ENCODE data around the gene SLC49A4. TPM values are rescaled to one million over a fixed set of nuclear protein-coding genes. Genes with fewer than 3 reads are reported as not detected.

Gene SLC49A4
- total RNA-seq, 4 donors from 2014 or later = 21.2 to 25.7 (median 24.1) TPM

GRCh38 chr3:122923611-122924010, 128.7 kb downstream of the SLC49A4 start:
- 83% methylated on average over 6 of the region's 6 CpGs for WGBS
- Histone ChIP-seq H3K4me1 (peaks cover 0 to 11% (median 10%) of the 10 kb centered on the region in 4 donors), H3K9me3 (no peaks in the 10 kb centered on the region), H3K27ac (replicated peaks in 1 of 4) (no peak overlapping the region), H3K36me3 (no peaks in the 10 kb centered on the region), H3K27me3 (peaks cover 0 to 42% (median 13%) of the 10 kb centered on the region in 4 donors), H3K4me3 (no peak overlapping the region)
- no peak for TF ChIP-seq POLR2A (IDR thresholded peaks at IDR 0.05; ENCODE audit: low read depth)
- intact Hi-C loops (cut with DNase I) = loop anchor here (10.0 kb wide), 1 partner anchor 221 kb away; no protein-coding TSS in a partner anchor
- no peak for DNase-seq (ENCODE audit: extremely low spot score)

DNA sequence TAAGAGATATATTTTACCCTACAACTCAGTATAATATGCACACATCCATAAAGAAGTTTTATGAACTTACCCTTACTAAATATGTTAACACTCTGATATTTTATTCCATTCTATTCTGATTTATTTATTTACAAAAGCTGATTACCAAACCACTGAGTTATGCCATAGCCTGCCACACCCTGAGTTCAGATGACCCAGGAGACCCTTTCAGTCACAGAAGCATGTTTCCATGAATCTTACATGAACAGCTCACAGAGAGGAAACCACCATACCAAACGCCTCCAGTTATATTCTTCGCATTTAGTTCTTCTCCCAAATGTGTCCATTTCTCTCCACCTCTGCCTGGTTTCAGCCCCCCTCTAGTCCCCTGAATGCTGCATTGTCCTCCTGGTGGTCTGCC, 129.2 kb downstream of the SLC49A4 start:
- H3K4me1 ChIP-seq = peaks cover 0 to 11% (median 10%) of the 10 kb centered on the region in 4 donors
- 73% methylated on average over 2 of the region's 2 CpGs for WGBS
- no peak for DNase-seq (ENCODE audit: extremely low spot score)
- H3K27me3 ChIP-seq = peaks cover 0 to 42% (median 13%) of the 10 kb centered on the region in 4 donors
- no peak overlapping the region for H3K4me3 ChIP-seq
- TF ChIP-seq POLR2AphosphoS5 (IDR thresholded peaks at IDR 0.05) (no peak), CTCF (IDR thresholded peaks at IDR 0.05) (no peak), POLR2A (IDR thresholded peaks at IDR 0.05; ENCODE audit: low read depth) (no peak), EP300 (IDR thresholded peaks at IDR 0.05) (no peak)
- H3K9me3 ChIP-seq = no peaks in the 10 kb centered on the region
- no peak overlapping the region for H3K27ac ChIP-seq (replicated peaks in 1 of 4)
- H3K36me3 ChIP-seq = no peaks in the 10 kb centered on the region
- intact Hi-C loops (cut with DNase I) = loop anchor here (10.0 kb wide), 1 partner anchor 221 kb away; no protein-coding TSS in a partner anchor

DNA sequence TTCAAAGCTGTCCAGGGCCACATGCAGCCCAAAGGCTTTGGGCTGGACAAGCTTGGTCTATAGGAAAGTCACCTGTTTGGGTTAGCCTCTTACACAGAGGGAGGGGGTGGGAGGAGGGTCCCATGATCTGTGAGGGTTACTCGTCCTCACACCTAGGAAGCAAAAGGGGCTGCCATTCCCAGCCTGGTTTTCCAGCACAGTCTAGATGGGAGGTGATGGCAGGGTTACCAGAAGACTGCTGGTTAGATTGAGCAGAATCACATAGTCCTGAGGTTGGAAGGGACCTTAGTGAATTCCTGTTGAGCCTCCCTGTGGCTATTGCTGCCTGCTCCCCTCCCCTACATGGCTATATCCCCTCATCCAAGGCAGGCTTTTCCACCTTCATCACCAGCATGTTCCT, 130.9 kb downstream of the SLC49A4 start:
- intact Hi-C loops (cut with DNase I) = loop anchor here (10.0 kb wide), 1 partner anchor 219 kb away; no protein-coding TSS in a partner anchor
- 100% methylated on average over 1 of the region's 1 CpG for WGBS
- peaks cover 0 to 42% (median 13%) of the 10 kb centered on the region in 4 donors for H3K27me3 ChIP-seq

GRCh38 chr3:122926322-122926721, 131.5 kb downstream of the SLC49A4 start:
- Histone ChIP-seq H3K27ac (replicated peaks in 1 of 4) (no peak overlapping the region), H3K36me3 (no peaks in the 10 kb centered on the region), H3K4me1 (peaks cover 0 to 11% (median 10%) of the 10 kb centered on the region in 4 donors), H3K9me3 (no peaks in the 10 kb centered on the region), H3K27me3 (peaks cover 0 to 40% (median 13%) of the 10 kb centered on the region in 4 donors), H3K4me3 (no peak overlapping the region)
- 94% methylated on average over 10 of the region's 20 CpGs for WGBS
- TF ChIP-seq POLR2AphosphoS5 (IDR thresholded peaks at IDR 0.05) = no peak
- no peak for TF ChIP-seq CTCF (IDR thresholded peaks at IDR 0.05)
- no peak for TF ChIP-seq POLR2A (IDR thresholded peaks at IDR 0.05; ENCODE audit: low read depth)
- TF ChIP-seq EP300 (IDR thresholded peaks at IDR 0.05) = no peak
- no peak for DNase-seq (ENCODE audit: extremely low spot score)
- intact Hi-C loops (cut with DNase I) = loop anchor here (10.0 kb wide), 1 partner anchor 218 kb away; no protein-coding TSS in a partner anchor

More for the DNA sequence above, 130.9 kb downstream of the SLC49A4 start:
- H3K36me3 ChIP-seq = no peaks in the 10 kb centered on the region
- no peak overlapping the region for H3K27ac ChIP-seq (replicated peaks in 1 of 4)
- DNase-seq (ENCODE audit: extremely low spot score) = no peak
- H3K4me3 ChIP-seq = no peak overlapping the region
- no peaks in the 10 kb centered on the region for H3K9me3 ChIP-seq
- TF ChIP-seq POLR2A (IDR thresholded peaks at IDR 0.05; ENCODE audit: low read depth) = no peak
- TF ChIP-seq CTCF (IDR thresholded peaks at IDR 0.05) = no peak
- no peak for TF ChIP-seq EP300 (IDR thresholded peaks at IDR 0.05)
- TF ChIP-seq POLR2AphosphoS5 (IDR thresholded peaks at IDR 0.05) = no peak
- peaks cover 0 to 11% (median 10%) of the 10 kb centered on the region in 4 donors for H3K4me1 ChIP-seq

GRCh38 chr3:122926811-122927210, 131.9 kb downstream of the SLC49A4 start:
- Histone ChIP-seq H3K27ac (replicated peaks in 1 of 4) (no peak overlapping the region), H3K4me3 (no peak overlapping the region), H3K36me3 (no peaks in the 10 kb centered on the region), H3K4me1 (peaks cover 0 to 9% (median 8%) of the 10 kb centered on the region in 4 donors), H3K9me3 (no peaks in the 10 kb centered on the region), H3K27me3 (peaks cover 0 to 35% (median 11%) of the 10 kb centered on the region in 4 donors)
- 97% methylated on average over 3 of the region's 3 CpGs for WGBS
- no peak for DNase-seq (ENCODE audit: extremely low spot score)
- intact Hi-C loops (cut with DNase I) = loop anchor here (10.0 kb wide), 1 partner anchor 218 kb away; no protein-coding TSS in a partner anchor
- TF ChIP-seq EP300 (IDR thresholded peaks at IDR 0.05) = no peak
- TF ChIP-seq CTCF (IDR thresholded peaks at IDR 0.05) = no peak
- no peak for TF ChIP-seq POLR2A (IDR thresholded peaks at IDR 0.05; ENCODE audit: low read depth)
- TF ChIP-seq POLR2AphosphoS5 (IDR thresholded peaks at IDR 0.05) = no peak
